Renal cortical epithelial cell (primary cell): ENCODE data around the gene SOBP. TPM values are rescaled to one million over a fixed set of nuclear protein-coding genes. Genes with fewer than 3 reads are reported as not detected.
"Not testable (repeated sequence)": the region's sequence is repeated elsewhere in the genome, so short reads cannot be mapped to it uniquely, and the experiment has no call there.

Source experiments
- DNase-seq: peaks from one replicate; pipeline ENCODE4 v3.0.0-alpha.2; 2011; ENCODE audit warnings: low read depth
- total RNA-seq: library from RNA; depleted of rRNA; stranded (reverse); fragments of >200 nt; gene quantifications from 2 replicates; pipeline ENCODE4 v1.2.3, GENCODE V29; 2014

The SOBP gene
- total RNA-seq, 1 donor from 2014 or later = 0.70 TPM

DNA sequence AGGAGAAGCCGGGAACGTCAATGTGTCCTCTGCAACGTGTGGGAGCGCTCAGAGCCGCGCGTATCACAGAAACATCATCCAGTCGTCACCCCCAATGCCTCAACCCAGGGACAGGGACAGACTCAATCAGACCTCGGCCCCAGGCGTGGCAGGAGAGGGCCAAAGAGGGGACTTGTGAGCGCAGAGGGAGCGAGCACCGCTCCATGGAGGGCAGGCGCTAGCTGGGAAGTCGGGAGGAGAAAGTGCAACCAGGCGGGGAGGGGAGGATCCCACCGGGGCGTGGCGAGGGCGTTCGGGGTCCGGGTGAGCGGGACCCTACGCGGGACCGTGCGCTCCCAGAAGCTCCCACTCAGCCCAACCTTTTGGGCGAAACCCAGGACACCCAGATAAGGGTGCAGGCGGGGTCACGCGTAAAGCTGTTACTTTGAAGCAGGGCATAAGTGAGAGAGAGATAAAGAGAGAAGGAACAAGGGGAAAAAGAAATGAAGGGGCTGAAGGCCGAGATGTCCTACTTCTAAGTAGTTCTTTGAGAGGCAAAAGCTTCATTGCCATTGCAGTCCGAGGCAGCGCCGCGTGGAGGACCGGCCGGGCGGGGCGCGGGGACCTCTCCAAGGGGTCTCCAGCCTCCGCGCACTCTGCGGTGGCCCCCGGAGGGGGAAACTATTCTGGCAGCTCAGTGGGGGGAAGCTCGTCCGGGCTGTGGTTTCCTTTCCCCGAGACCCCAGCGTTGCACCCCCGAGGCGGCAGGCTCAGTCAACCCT is 862 bp upstream of the SOBP start:
- no peak for DNase-seq

DNA sequence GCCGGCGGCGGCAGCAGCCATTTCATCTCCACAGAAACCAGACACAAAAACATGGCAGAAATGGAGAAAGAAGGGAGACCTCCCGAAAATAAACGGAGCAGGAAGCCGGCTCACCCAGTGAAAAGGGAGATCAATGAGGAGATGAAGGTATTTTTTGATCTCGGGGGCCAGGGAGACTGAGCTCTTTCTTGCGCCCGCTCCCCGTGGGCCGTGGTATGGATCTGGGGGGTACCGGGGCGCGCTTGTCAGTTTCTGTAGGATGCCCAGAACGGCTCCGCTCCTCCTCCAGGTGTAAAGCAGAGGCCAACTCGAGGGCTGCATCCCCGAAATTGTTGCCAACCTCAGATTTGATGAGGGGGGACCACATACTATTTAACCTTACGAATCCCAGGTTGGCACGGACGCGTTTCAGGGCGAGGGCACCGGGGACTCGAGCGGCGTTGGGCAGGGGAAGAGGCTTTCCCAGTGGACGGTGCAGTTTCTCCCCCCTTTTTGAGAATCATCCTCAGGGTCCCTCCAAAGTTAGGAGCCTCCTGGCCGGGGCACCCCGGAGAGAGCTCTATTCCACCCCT is 735 bp downstream of the SOBP start:
- DNase-seq = no peak

DNA sequence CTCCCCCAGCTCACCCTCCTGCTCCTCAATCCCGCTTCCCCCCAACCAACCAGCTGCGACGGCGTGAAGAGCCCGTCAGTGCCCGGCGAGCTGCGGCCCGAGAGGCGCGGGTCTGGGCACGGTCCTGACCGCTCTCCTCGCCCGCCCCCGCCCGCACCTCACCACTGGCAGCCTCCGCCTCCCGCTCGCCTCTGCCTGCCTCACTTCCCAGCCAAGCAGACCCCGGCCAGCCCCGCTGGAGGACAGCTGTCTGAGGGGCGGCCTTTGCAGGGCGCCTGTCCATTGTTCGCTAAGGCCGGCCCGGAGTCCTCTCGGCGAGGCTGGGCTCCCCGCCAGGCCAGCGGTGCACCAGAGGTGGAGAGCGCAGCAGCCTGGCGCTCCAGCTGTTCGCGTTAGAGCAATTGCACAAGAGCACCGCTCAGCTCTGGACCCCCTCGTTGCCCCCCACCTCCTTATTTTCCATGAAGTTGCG is 1.3 kb downstream of the SOBP start:
- DNase-seq = no peak

DNA sequence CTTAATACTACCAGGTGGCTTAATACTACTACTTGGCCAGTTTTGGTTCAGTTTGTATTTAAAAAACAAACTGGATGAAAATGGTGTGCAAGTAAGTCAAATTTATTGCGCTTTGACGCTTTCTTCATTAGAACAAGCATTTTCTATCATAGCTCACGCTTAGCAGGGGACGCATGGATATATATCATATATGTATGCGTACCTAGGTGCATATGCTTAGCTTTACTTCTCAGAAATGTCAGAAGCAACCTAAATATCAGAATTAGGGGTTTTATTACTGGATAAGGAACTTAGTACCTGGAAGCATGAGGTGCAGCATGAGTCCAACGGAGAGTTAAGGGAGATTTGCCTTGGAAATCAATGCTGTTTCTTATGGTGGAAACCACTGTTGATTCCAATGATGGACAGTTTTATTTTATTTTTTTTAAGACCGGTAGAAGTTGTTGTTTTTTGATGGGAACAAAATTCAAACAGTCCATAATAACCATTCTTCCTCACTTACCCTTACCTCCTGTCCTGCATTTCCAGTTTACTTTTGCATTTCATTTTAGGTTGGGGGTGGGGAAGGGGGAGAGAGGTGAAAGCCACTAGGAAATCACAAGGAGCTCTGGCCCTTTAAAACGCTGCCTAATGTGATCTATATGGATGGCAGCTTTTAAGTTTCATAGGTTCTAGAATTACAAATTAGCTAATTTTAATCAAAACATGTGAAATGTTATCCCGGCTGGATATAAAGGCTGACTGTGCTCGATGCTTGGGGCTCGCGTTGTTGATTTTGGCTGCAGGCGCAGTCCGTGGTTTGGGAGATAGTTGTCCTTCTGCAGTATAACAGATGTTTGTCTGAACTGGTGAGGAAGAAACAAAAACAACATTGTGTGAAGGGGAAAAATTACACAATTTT is 2.1 kb downstream of the SOBP start:
- DNase-seq = no peak

DNA sequence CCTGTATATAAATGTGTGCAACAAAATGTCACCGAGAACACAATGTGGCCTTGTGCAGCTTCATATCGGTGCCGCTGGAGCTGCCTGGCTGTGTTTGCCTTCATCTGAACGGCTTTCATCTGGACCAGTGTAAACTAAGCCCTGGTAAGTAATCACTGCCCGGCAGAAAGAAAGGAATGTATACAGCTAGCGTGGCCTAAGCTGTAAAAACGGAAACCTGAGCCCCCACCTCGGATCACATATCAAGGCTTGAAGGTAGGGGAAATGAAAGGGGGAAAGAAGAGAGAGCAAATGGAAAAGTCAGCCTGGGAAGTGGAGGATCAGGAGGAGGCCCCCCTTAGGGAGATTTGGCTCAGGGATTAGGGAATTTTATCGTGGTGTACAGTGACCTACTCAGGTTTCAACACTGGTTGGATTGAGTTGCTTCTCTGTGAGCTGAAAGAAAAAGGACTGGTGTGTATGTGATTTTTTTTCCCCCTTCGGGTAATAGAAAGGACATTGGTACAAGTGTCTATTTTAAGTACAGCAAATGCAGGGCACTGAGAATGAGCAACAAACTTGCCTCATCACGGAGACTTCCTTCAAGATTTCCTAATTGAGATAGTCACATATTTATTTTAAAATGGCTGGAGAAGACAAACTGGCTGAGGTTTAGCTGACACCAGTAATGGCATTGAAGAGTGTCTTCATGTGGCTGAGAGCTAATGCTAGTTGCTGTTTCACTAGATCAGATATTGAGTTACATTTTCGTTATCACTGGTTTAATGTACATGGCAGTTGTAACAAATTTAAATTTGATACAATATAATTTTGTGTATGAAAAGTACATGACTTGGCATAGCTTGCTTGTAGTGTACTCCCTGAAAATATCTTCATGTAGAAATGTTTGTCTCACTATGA is 3.5 kb downstream of the SOBP start:
- peak; percentile 16 for DNase-seq

DNA sequence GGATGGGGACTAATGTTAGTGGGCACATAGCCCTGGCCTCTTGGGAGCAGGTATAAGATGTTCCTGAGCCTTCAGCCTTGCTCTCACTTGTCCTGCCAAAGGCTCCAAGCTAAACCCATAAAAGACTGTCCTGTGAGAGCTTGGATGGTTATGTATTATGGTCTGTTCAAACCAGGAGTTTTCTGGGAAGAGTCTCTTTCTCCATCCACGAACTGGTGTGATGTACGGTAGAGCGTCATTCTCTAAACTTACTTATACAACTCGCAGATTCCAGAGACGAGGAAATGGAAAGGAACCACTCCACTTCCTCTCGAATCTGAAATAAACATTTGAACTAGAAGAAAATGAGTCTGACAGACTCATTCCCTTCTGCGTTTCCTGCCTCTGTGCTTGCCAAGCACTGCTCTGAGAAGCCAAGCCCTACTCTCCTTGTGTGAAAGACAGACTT is 5.3 kb downstream of the SOBP start:
- DNase-seq = peak; percentile 29

DNA sequence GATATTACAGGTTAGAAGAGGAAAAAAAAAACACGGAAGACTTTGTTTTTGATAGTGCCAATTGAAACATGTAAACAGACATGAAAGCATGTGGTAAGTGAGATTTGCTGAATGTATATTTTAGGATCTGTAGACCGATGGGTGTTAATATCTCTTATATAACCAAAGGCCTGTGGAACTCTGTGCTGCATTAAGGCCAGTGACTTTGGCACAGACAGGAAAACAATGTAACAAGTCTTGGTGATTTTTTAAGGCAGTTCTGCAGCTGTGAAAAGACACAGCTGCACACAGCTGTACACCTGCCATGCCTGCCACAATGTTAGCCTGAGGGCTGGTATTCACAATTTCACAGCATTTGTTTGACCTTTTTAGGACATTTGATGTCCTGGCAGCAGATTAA is 6.1 kb downstream of the SOBP start:
- DNase-seq = no peak

DNA sequence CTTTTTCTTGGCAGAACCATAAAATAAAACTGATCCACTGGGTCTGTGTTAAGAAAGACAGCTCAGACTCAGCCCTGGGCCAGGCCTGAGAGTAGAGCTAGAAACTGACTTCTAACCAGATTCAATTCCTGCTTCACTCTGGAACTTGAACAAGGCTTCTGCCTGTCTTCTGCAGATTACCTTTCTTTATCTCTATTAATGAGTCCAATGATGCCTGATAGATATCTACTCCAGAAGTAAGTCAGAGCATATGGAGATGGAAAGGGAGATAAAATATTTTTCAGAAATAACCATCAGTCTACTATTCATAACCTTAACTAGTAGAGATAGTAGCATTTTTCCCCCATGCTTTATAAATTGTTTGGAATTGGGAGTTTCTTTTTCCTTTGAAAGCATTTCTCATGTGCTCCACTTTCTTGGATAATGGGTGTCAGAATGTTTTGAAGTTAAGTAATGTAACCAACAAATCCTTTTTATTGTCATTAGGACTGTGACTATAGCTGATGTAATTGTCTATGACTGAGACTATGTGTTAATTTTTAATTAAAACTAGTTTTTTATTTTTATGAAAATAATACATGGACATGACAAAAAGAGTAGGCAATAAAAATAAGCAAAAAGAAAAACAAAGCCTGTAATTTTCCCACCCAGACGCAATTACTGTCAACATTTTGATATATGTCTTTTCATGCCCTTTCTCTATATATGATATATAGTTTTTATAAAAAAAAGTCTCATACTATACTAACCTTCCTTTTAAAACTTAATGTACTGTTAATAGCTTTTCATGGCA is 7.2 kb downstream of the SOBP start:
- DNase-seq = no peak

DNA sequence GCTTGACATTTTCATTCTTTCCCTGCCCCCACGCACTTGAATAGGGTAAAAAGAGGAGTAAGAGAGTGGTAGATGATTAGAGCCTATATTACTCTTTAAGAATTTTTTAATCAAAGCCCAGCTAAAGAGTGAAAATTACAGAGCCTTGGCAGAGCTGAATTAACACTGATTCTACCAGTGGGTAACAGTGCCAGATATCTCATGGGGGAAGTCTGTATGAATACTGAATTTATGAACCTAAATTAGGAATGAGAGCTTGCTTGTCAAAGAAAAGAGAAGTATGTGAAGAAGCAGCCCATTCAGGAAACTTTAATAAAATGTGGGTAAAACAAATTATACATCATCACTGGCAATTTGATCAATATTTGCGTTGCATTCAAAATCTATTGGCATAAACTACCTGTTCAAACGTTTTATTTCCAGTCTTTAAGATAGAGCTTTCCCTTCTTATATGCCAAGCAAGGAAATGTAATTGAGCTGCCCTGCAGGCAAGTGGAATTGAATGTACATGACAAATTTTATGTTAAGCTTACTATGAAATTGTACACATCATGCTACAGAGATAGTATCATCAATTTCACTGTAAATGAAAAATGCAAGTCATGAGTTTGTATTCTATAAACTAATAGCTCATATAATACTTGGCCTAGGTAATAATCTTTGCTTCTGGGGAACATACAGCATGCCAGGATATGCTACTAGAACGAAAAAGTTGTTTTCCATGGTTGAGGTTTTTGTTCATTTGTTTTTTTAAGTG is 14.5 kb downstream of the SOBP start:
- DNase-seq = no peak

DNA sequence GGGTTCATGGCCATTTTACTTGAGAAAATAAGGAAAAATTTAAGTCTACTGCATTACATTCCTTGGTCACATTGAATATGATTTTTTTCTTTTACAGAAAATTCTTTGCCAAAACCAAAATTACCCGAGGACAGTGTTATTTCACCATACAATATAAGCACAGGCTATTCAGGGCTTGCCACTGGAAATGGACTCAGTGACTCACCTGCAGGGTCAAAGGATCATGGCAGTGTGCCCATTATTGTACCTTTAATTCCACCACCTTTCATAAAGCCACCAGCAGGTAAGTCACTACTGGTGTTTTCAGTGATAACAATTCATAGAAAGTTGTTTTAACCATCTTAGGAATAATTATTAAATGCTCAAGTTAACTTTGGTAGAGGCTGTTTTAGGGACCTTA is 16.2 kb downstream of the SOBP start:
- peak; percentile 40 for DNase-seq

DNA sequence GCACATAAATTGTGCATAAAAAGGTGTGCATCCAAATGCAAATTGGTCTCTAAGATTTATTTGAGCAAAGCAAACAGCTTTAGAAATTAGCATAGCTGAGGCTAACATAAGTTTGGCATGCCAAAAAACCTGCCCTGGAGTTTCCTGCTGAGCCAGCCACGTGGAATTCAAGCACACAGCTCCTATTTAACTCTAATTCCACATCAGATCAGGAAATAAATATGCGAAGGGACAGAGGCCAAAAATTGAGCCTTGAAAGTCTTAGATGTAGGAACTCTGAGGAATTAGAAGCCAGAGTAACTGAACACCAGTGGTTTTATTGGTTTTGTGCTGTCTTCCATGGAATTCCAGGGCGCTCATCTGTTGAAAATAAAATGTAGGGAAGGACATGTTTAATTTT is 19.6 kb downstream of the SOBP start:
- DNase-seq = peak; percentile 54

DNA sequence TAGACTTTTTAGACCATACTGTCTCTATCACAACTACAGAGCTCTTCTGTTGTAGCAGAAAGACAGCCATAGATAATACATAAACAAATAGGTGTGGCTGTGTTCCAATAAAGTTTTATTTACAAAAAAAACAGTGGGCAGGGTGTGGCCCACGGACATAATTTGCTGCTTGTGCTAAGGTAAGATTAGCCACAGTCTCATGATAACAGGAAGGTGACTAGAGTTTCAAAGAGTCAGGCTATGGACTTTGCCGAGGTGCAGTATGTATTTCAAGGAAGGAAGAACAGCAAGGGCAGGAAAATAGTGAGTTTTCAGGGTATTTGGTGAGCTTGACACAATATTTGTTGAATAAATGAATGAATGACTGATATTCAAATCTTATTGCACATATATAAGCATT is 20.2 kb downstream of the SOBP start:
- no peak for DNase-seq

DNA sequence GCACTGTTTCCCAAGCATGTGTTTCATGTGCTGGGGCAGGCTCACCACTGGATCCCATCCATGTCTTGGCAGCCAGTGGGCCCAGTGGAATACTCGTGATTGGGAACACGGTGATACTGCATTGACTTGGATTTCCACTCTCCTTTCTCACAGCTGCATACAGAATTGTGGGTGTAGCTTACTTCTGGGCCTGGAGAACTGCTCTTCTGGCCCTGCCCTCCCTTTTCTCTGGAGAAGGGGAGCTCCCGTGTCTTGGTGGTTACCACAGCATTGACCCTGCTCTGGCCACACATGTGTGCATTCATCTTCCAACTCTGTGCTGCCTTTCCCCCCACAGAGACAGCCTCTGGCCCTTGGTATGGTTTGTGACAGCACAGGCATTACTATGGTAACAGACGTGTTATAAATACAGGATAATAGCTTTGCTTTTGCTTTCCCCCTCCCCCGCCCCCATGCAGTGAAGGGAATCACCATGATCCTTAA is 21.6 kb downstream of the SOBP start:
- DNase-seq = no peak

DNA sequence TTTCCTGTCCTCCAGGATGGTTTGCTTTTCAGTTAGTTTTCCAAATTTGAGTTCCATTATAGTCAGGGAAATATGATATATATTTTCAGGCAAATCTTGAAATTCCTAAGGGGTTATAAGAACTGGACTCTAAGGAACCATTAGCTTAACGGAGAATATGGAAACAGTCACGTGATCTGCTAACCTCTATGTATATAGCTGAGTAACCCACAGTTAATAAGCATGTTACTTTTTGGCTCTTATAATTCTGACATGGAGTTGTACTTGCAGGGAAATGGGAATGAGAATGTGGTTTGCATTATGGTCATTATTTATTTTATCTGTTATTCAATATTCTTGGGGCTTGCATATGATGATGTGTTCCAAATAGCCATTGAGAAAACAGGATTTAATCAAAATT is 23.3 kb downstream of the SOBP start:
- DNase-seq = no peak

DNA sequence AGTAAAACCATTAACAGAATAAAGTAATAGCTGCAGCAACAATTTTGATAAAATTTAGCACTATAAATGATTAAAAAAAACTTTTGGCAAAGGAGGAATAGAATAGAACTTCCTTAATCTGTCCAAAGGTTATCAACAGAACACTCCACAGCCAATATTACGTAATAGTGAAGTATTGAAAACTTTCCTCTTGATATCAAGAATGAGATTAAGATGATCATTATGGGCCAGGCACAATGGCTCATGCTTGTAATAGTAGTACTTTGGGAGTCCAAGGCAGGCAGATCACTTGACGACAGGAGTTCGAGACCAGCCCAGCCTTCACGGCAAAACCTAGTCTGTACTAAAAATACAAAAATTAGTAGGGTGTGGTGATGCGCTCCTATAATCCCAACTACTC is 26.0 kb downstream of the SOBP start:
- DNase-seq = no peak

DNA sequence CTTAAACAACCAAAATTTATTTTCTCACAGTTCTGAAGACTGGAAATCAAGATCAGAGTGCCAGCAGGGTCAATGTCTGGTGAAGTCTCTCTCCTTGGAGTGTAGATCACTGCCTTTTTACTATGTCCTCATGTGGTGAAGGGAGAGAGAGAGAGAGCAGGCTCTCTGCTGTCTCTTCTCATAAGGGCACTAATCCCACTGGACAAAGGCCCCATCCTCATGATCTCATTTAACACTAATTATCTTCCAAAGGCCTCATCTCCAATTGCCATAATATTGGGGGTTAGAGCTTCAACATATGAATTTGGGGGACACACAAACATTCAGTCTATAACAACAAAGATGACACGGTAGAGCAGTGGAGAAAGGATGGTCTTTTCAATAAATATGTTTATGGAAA is 27.4 kb downstream of the SOBP start:
- DNase-seq = no peak

DNA sequence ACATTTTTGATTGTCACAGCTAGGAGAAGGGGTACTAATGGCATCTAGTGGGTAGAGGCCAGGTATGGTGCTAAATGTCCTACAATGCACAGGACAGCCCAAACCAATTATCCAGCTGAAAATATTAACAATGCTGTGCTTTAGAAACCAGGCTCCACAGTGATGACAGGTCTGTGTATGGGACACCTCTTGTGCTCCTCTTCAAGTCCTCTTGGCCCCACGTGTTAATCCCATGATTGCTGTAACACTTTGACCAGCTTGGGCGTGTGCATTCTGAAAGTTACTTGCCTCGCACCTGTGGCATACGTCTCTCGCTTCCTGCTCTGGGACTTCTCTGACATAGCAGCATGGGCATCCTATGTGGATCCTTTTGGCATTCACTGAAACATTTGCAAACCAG is 29.3 kb downstream of the SOBP start:
- not testable (repeated sequence) for DNase-seq

DNA sequence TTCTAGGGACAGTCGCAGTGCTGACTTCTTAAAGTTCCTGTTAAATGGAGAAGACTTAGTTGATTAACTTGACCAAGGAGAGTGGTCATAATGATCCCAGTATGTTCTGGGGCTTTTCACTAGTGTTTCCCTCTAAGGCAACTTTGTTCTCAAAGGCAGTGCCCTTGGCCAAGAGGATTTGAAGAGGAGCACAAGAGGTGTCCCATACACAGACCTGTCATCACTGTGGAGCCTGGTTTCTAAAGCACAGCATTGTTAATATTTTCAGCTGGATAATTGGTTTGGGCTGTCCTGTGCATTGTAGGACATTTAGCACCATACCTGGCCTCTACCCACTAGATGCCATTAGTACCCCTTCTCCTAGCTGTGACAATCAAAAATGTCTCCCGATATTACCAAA is 30.8 kb downstream of the SOBP start:
- DNase-seq = not testable (repeated sequence)

DNA sequence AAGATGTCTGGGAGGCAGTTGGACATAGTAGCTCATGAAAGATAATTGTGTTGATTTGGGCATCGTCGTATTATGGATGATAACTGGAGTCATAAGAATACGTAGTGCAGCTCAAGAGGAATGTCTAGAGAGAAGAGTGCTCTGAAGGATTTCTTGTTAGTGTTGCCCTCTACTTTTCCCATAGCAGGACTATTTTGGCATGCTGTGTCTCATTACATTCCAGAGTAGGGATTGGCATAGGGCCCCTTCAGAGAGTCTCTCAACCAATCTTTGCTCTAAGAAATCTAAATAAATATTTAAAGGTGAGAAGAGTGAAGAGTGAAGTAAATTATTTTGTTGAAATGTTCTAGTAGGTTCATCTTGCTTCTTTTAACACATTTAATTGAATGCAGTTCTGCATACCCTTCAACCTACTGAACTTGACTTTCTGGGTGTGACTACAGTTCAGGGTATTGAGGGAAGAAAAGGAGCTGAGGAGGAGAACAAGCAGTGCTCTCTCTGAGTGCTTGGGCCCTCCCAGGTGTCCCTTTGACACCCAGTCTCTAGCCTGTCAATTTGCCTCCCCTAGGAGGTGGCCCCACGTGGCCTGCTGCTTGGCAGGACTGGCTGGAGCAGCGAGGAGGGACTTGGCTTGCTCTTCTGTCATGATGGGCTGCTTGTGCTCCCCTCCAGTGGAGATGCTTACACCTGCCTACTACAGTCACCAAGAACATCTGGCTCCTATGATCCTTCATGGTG is 33.3 kb downstream of the SOBP start:
- no peak for DNase-seq
